Liver (tissue), 9 donors: ENCODE measurements around the gene PCBP2. TPM values are rescaled to one million over a fixed set of nuclear protein-coding genes. Genes with fewer than 3 reads are reported as not detected.

Experiments
- DNase-seq: peaks from one replicate; pipeline ENCODE4 v3.0.0-alpha.2; 2017; ENCODE audit warnings: low spot score
- H3K27ac ChIP-seq, 2 donors: one replicate each; pipeline ENCODE4 v1.7.0; 2013; ENCODE audit warnings: inconsistent platforms in 2 of 2, low read length in 2 of 2, control low read depth in 1 of 2, low read depth in 1 of 2, mild to moderate bottlenecking in 1 of 2
- H3K27me3 ChIP-seq, 4 donors: one replicate each; pipeline versions ENCODE4 v1.6.1 to v1.7.0; 2013; ENCODE audit warnings: low read length in 3 of 4, inconsistent platforms in 1 of 4, mild to moderate bottlenecking in 1 of 4, moderate library complexity in 1 of 4; ENCODE audit not compliant: control insufficient read depth in 4 of 4, insufficient read depth in 4 of 4
- H3K36me3 ChIP-seq, 4 donors: one replicate each; pipeline versions ENCODE4 v1.6.1 to v1.7.0; 2013; ENCODE audit warnings: low read length in 3 of 4, mild to moderate bottlenecking in 3 of 4, low read depth in 1 of 4, moderate library complexity in 1 of 4; ENCODE audit not compliant: control insufficient read depth in 4 of 4, insufficient read depth in 3 of 4
- H3K4me1 ChIP-seq, 4 donors: one replicate each; pipeline versions ENCODE4 v1.6.1 to v1.7.0; 2013; ENCODE audit warnings: low read length in 3 of 4, mild to moderate bottlenecking in 3 of 4, moderate library complexity in 1 of 4; ENCODE audit not compliant: control insufficient read depth in 4 of 4, insufficient read depth in 4 of 4
- H3K4me3 ChIP-seq, 3 donors: one replicate each; pipeline versions ENCODE4 v1.6.1 to v1.7.0; 2013; ENCODE audit warnings: low read length in 3 of 3, control low read depth in 1 of 3, low read depth in 1 of 3, mild to moderate bottlenecking in 1 of 3
- H3K9ac ChIP-seq, 2 donors: one replicate each; pipeline ENCODE4 v1.7.0; 2013; ENCODE audit warnings: low read length in 2 of 2, mild to moderate bottlenecking in 2 of 2, moderate library complexity in 2 of 2, control low read depth in 1 of 2, low read depth in 1 of 2
- H3K9me3 ChIP-seq, 4 donors: one replicate each; pipeline versions ENCODE4 v1.6.1 to v1.7.0; 2013; ENCODE audit warnings: low read length in 3 of 4; ENCODE audit not compliant: control insufficient read depth in 4 of 4
- ATF3 ChIP-seq: IDR thresholded peaks from 2 replicates; pipeline ENCODE4 v1.6.1; 2016; ENCODE audit warnings: antibody characterized with exemption
- EGR1 ChIP-seq, 2 donors: IDR thresholded peaks; 2 replicates each; pipeline ENCODE4 v1.6.1; 2016 to 2018; ENCODE audit warnings: antibody characterized with exemption in 2 of 2, low read depth in 2 of 2
- FOXA1 ChIP-seq: IDR thresholded peaks from 2 replicates; pipeline ENCODE4 v1.6.1; 2016; ENCODE audit warnings: antibody characterized with exemption
- FOXA2 ChIP-seq: IDR thresholded peaks from 2 replicates; pipeline ENCODE4 v1.6.1; 2016; ENCODE audit warnings: antibody characterized with exemption
- GABPA ChIP-seq, 2 donors: IDR thresholded peaks in 1 of 2; conservative IDR thresholded peaks in 1 of 2; 2 replicates each; pipeline ENCODE4 v1.6.1; 2016; ENCODE audit warnings: antibody characterized with exemption in 2 of 2, mild to moderate bottlenecking in 1 of 2, moderate library complexity in 1 of 2
- HNF4A ChIP-seq, 2 donors: conservative IDR thresholded peaks; 2 replicates each; pipeline ENCODE4 v1.6.1; 2016; ENCODE audit warnings: antibody characterized with exemption in 2 of 2, mild to moderate bottlenecking in 2 of 2
- HNF4G ChIP-seq: IDR thresholded peaks from 2 replicates; pipeline ENCODE4 v1.6.1; 2016; ENCODE audit warnings: antibody characterized with exemption
- JUND ChIP-seq, 2 donors: IDR thresholded peaks; 2 replicates each; pipeline ENCODE4 v1.6.1; 2016; ENCODE audit warnings: antibody characterized with exemption in 2 of 2
- NR2F2 ChIP-seq: IDR thresholded peaks from 2 replicates; pipeline ENCODE4 v1.6.1; 2016; ENCODE audit warnings: antibody characterized with exemption
- RAD21 ChIP-seq, 2 donors: IDR thresholded peaks; 2 replicates each; pipeline ENCODE4 v1.6.1; 2016; ENCODE audit warnings: antibody characterized with exemption in 2 of 2, mild to moderate bottlenecking in 2 of 2
- RXRA ChIP-seq, 2 donors: IDR thresholded peaks; 2 replicates each; pipeline ENCODE4 v1.6.1; 2017 to 2018; ENCODE audit warnings: antibody characterized with exemption in 2 of 2, mild to moderate bottlenecking in 1 of 2
- SP1 ChIP-seq: IDR thresholded peaks from 2 replicates; pipeline ENCODE4 v1.6.1; 2018; ENCODE audit warnings: antibody characterized with exemption, mild to moderate bottlenecking
- YY1 ChIP-seq: IDR thresholded peaks from 2 replicates; pipeline ENCODE4 v1.6.1; 2016; ENCODE audit warnings: antibody characterized with exemption, mild to moderate bottlenecking
- WGBS: extraction: QIAGEN DNeasy Blood & Tissue Kit; methylation state at CpG from one replicate; pipeline ENCODE4 v1.1.7; 2013; 5-methylcytosine and 5-hydroxymethylcytosine counted together
- polyA plus RNA-seq, 2 donors: library from polyadenylated mRNA; stranded (reverse) in 1 of 2; unstranded in 1 of 2; fragments of 200-250 nt in 1 of 2; fragments of >200 nt in 1 of 2; fragmentation: Nextera tagmentation in 1 of 2; extraction: Ambion mirVana in 1 of 2; gene quantifications; one replicate each; pipeline versions ENCODE4 v1.2.1 to v1.2.3, GENCODE V29; 2013 to 2015
- total RNA-seq, 2 donors: library from RNA; depleted of rRNA; stranded (reverse); fragments of >200 nt; gene quantifications; one replicate each; pipeline ENCODE4 v1.2.3, GENCODE V29; 2014
- TF ChIP-seq, protein P1 (sequence below): IDR thresholded peaks from 2 replicates; pipeline ENCODE4 v1.6.1; 2016; ENCODE audit warnings: antibody characterized with exemption
- TF ChIP-seq, protein P2 (sequence below): IDR thresholded peaks from 2 replicates; pipeline ENCODE4 v1.6.1; 2016; ENCODE audit warnings: antibody characterized with exemption
- TF ChIP-seq, protein P3 (sequence below): IDR thresholded peaks from 2 replicates; pipeline ENCODE4 v1.6.1; 2016; ENCODE audit warnings: antibody characterized with exemption, mild to moderate bottlenecking
- donor health status: healthy.
- donor health status: healthy.
- donor health status: healthy.
- donor health status: healthy.
- donor health status: healthy.

Gene PCBP2
- total and polyA plus RNA-seq, 4 donors, result 130 to 377 (median 223) TPM

DNA sequence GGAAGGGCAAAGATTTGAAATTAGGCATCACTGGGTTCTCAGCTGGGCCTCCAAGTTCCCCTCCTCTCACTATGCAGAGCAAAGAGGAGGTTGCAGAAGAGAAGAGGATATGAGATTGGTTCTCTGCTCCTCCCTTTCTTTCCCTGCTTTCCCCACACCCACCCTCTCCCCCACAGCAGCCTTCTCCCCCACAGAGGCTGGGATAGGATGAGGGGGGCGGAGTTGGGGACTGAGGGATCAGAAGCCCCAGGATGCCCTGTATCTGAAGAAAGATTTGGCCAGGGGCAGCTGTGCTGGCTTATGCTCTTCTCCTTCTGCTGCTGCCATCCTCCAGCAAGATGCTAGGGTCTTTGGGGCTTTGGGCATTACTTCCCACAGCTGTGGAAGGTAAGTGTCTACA lies 28.3 kb upstream of the PCBP2 start, which contains the start of gene AMHR2:
AMHR2 (plus strand) TSS at position 259 of the 400 bp plus-strand sequence; CDS start at position 339, 80 bp downstream.
- Histone ChIP-seq H3K9ac (no peak within 1 kb of the TSS), H3K36me3 (no peaks in the 10 kb centered on the region), H3K4me1 (peaks cover 0 to 4% (median 2%) of the 10 kb centered on the region in 4 donors), H3K9me3 (no peaks in the 10 kb centered on the region), H3K4me3 (no peak within 1 kb of the TSS), H3K27me3 (no peaks in the 10 kb centered on the region), H3K27ac (no peak within 1 kb of the TSS)
- DNase-seq, result no peak
- 96% methylated on average over 1 of the region's 1 CpG for WGBS
- TF ChIP-seq FOXA1, result no peak
- TF ChIP-seq, protein P1, sequence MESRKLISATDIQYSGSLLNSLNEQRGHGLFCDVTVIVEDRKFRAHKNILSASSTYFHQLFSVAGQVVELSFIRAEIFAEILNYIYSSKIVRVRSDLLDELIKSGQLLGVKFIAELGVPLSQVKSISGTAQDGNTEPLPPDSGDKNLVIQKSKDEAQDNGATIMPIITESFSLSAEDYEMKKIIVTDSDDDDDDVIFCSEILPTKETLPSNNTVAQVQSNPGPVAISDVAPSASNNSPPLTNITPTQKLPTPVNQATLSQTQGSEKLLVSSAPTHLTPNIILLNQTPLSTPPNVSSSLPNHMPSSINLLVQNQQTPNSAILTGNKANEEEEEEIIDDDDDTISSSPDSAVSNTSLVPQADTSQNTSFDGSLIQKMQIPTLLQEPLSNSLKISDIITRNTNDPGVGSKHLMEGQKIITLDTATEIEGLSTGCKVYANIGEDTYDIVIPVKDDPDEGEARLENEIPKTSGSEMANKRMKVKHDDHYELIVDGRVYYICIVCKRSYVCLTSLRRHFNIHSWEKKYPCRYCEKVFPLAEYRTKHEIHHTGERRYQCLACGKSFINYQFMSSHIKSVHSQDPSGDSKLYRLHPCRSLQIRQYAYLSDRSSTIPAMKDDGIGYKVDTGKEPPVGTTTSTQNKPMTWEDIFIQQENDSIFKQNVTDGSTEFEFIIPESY, result no peak

GRCh38 chr12:53424626-53425514 lies 27.0 kb upstream of the PCBP2 start:
- no peaks in the 10 kb centered on the region for H3K27me3 ChIP-seq
- H3K4me3 ChIP-seq, result no peak overlapping the region
- no peaks in the 10 kb centered on the region for H3K9me3 ChIP-seq
- no peak overlapping the region for H3K27ac ChIP-seq
- 79% methylated on average over 9 of the region's 9 CpGs for WGBS
- H3K4me1 ChIP-seq, result peaks cover 0 to 4% (median 2%) of the 10 kb centered on the region in 4 donors
- H3K36me3 ChIP-seq, result no peaks in the 10 kb centered on the region
- peak; percentile 44 for DNase-seq
- no peak overlapping the region for H3K9ac ChIP-seq
- no peak for TF ChIP-seq RAD21 (IDR thresholded peaks at IDR 0.05)
- TF ChIP-seq HNF4G, result no peak
- TF ChIP-seq FOXA1, result no peak
- TF ChIP-seq, protein P2, sequence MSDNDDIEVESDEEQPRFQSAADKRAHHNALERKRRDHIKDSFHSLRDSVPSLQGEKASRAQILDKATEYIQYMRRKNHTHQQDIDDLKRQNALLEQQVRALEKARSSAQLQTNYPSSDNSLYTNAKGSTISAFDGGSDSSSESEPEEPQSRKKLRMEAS, result no peak
- TF ChIP-seq, protein P3, sequence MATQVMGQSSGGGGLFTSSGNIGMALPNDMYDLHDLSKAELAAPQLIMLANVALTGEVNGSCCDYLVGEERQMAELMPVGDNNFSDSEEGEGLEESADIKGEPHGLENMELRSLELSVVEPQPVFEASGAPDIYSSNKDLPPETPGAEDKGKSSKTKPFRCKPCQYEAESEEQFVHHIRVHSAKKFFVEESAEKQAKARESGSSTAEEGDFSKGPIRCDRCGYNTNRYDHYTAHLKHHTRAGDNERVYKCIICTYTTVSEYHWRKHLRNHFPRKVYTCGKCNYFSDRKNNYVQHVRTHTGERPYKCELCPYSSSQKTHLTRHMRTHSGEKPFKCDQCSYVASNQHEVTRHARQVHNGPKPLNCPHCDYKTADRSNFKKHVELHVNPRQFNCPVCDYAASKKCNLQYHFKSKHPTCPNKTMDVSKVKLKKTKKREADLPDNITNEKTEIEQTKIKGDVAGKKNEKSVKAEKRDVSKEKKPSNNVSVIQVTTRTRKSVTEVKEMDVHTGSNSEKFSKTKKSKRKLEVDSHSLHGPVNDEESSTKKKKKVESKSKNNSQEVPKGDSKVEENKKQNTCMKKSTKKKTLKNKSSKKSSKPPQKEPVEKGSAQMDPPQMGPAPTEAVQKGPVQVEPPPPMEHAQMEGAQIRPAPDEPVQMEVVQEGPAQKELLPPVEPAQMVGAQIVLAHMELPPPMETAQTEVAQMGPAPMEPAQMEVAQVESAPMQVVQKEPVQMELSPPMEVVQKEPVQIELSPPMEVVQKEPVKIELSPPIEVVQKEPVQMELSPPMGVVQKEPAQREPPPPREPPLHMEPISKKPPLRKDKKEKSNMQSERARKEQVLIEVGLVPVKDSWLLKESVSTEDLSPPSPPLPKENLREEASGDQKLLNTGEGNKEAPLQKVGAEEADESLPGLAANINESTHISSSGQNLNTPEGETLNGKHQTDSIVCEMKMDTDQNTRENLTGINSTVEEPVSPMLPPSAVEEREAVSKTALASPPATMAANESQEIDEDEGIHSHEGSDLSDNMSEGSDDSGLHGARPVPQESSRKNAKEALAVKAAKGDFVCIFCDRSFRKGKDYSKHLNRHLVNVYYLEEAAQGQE, result no peak
- no peak for TF ChIP-seq YY1
- TF ChIP-seq SP1, result no peak
- no peak for TF ChIP-seq RXRA (IDR thresholded peaks at IDR 0.05)
- TF ChIP-seq FOXA2, result no peak
- no peak for TF ChIP-seq ATF3
- TF ChIP-seq NR2F2, result no peak
- no peak for TF ChIP-seq GABPA (IDR thresholded peaks at IDR 0.05 in 1 of 2, conservative IDR thresholded peaks at IDR 0.05 in 1 of 2)
- TF ChIP-seq, protein P1, result no peak
- TF ChIP-seq EGR1 (IDR thresholded peaks at IDR 0.05; ENCODE audit: low read depth in 2 of 2), result no peak
- no peak for TF ChIP-seq JUND (IDR thresholded peaks at IDR 0.05)
- no peak for TF ChIP-seq HNF4A (conservative IDR thresholded peaks at IDR 0.05)
